Chondrocyte (in vitro differentiated cells): ENCODE results near the gene NTRK3. TPM values are rescaled to one million over a fixed set of nuclear protein-coding genes. Genes with fewer than 3 reads are reported as not detected.

ENCODE experiments used
- DNase-seq: peaks from one replicate; pipeline ENCODE4 v3.0.0; 2021; ENCODE audit warnings: mixed read lengths, low spot score
- H3K27ac Mint-ChIP-seq: one replicate; pipeline ENCODE4 v1.8.0; 2021; ENCODE audit warnings: mild to moderate bottlenecking, moderate library complexity, mixed read lengths; ENCODE audit not compliant: unreplicated experiment
- H3K27me3 Mint-ChIP-seq: 2 replicates; pipeline ENCODE4 v1.8.0; 2021; ENCODE audit warnings: low read depth, mixed read lengths
- H3K36me3 Mint-ChIP-seq: 2 replicates; pipeline ENCODE4 v1.8.0; 2021; ENCODE audit warnings: low read depth, mixed read lengths
- H3K4me1 Mint-ChIP-seq: 2 replicates; pipeline ENCODE4 v1.8.0; 2021; ENCODE audit warnings: low read depth, mild to moderate bottlenecking, mixed read lengths
- H3K4me3 Mint-ChIP-seq: one replicate; pipeline ENCODE4 v1.8.0; 2021; ENCODE audit warnings: mild to moderate bottlenecking, moderate library complexity, mixed read lengths; ENCODE audit not compliant: unreplicated experiment
- H3K9me3 Mint-ChIP-seq: 2 replicates; pipeline ENCODE4 v1.8.0; 2021; ENCODE audit warnings: low read depth, mixed read lengths
- CTCF ChIP-seq: fragments of 200-600 bp; sonication (generic); IDR thresholded peaks from 2 replicates; pipeline ENCODE4 v1.5.0; 2021; ENCODE audit warnings: antibody characterized with exemption, mild to moderate bottlenecking, moderate library complexity
- total RNA-seq: library from RNA; stranded (reverse); gene quantifications from 3 replicates; pipeline ENCODE4 v1.2.1, GENCODE V29; 2021

NTRK3 gene
- total RNA-seq, 1 donor from 2014 or later: not detected

- Mint-ChIP-seq H3K4me3 (no peak overlapping the region), H3K4me1 (no peaks in the 10 kb centered on the region), H3K9me3 (peaks cover 10% of the 10 kb centered on the region), H3K27me3 (no peaks in the 10 kb centered on the region), H3K36me3 (no peaks in the 10 kb centered on the region), H3K27ac (no peak overlapping the region)
- TF ChIP-seq CTCF: no peak
- no peak for DNase-seq
These were observed 274.6 kb downstream of the NTRK3 start for GRCh38 chr15:87981969-87982368.

- no peak for DNase-seq
- Mint-ChIP-seq H3K27ac (no peak overlapping the region), H3K4me1 (no peaks in the 10 kb centered on the region), H3K27me3 (no peaks in the 10 kb centered on the region), H3K36me3 (no peaks in the 10 kb centered on the region), H3K9me3 (peaks cover 20% of the 10 kb centered on the region), H3K4me3 (no peak overlapping the region)
- no peak for TF ChIP-seq CTCF
These were observed 278.6 kb downstream of the NTRK3 start for GRCh38 chr15:87977907-87978306.

GRCh38 chr15:87976552-87976951 is 280.0 kb downstream of the NTRK3 start:
- H3K27me3 Mint-ChIP-seq: no peaks in the 10 kb centered on the region
- DNase-seq: no peak
- TF ChIP-seq CTCF: no peak
- H3K36me3 Mint-ChIP-seq: no peaks in the 10 kb centered on the region
- H3K27ac Mint-ChIP-seq: no peak overlapping the region
- no peaks in the 10 kb centered on the region for H3K4me1 Mint-ChIP-seq
- no peak overlapping the region for H3K4me3 Mint-ChIP-seq
- peaks cover 20% of the 10 kb centered on the region for H3K9me3 Mint-ChIP-seq

GRCh38 chr15:87973501-87974215 is 282.9 kb downstream of the NTRK3 start:
- Mint-ChIP-seq H3K4me3 (no peak overlapping the region), H3K4me1 (no peaks in the 10 kb centered on the region), H3K36me3 (no peaks in the 10 kb centered on the region), H3K27ac (no peak overlapping the region), H3K27me3 (no peaks in the 10 kb centered on the region), H3K9me3 (peaks cover 16% of the 10 kb centered on the region)
- TF ChIP-seq CTCF: no peak
- DNase-seq: no peak

- H3K4me1 Mint-ChIP-seq: no peaks in the 10 kb centered on the region
- DNase-seq: no peak
- no peak overlapping the region for H3K27ac Mint-ChIP-seq
- H3K27me3 Mint-ChIP-seq: no peaks in the 10 kb centered on the region
- H3K36me3 Mint-ChIP-seq: no peaks in the 10 kb centered on the region
- no peak for TF ChIP-seq CTCF
- H3K4me3 Mint-ChIP-seq: no peak overlapping the region
- peaks cover 10% of the 10 kb centered on the region for H3K9me3 Mint-ChIP-seq
These were observed 285.5 kb downstream of the NTRK3 start for GRCh38 chr15:87971076-87971475.
